Glomerular visceral epithelial cell (primary cell): ENCODE measurements around the gene UBASH3A.

Experiments
- DNase-seq: peaks from one replicate; pipeline ENCODE4 v3.0.0-alpha.2; 2016; ENCODE audit errors: extremely low spot score

The UBASH3A gene

GRCh38 chr21:42451941-42452340, 48.2 kb downstream of the UBASH3A start:
- no peak for DNase-seq

GRCh38 chr21:42452401-42453223, 48.9 kb downstream of the UBASH3A start:
- no peak for DNase-seq

- no peak for DNase-seq
Observed at GRCh38 chr21:42453224-42453985, 49.7 kb downstream of the UBASH3A start.

- no peak for DNase-seq
Observed at GRCh38 chr21:42453986-42454570, 50.4 kb downstream of the UBASH3A start.

GRCh38 chr21:42454786-42455185, 51.1 kb downstream of the UBASH3A start:
- DNase-seq, result no peak

GRCh38 chr21:42455196-42455595, 51.5 kb downstream of the UBASH3A start:
- no peak for DNase-seq

GRCh38 chr21:42455754-42456440, 52.2 kb downstream of the UBASH3A start:
- no peak for DNase-seq

- no peak for DNase-seq
Observed at GRCh38 chr21:42456457-42456856, 52.8 kb downstream of the UBASH3A start.

- DNase-seq, result no peak
Observed at GRCh38 chr21:42459082-42459460, 55.4 kb downstream of the UBASH3A start.

- no peak for DNase-seq
Observed at GRCh38 chr21:42459546-42460215, 56.0 kb downstream of the UBASH3A start.

GRCh38 chr21:42460391-42461184, 56.9 kb downstream of the UBASH3A start:
- no peak for DNase-seq

GRCh38 chr21:42461185-42461520, 57.5 kb downstream of the UBASH3A start:
- no peak for DNase-seq

GRCh38 chr21:42461881-42462877, 58.5 kb downstream of the UBASH3A start:
- DNase-seq, result no peak

GRCh38 chr21:42463861-42464515, 60.3 kb downstream of the UBASH3A start:
- no peak for DNase-seq

- peak; percentile 33 for DNase-seq
Observed at GRCh38 chr21:42465008-42465802, 61.5 kb downstream of the UBASH3A start.

- no peak for DNase-seq
Observed at GRCh38 chr21:42465803-42466127, 62.1 kb downstream of the UBASH3A start.

GRCh38 chr21:42466700-42467099, 63.0 kb downstream of the UBASH3A start:
- no peak for DNase-seq
